DMS153 treated with DMSO at 0.1 percent for 48 hours (cell line): ENCODE measurements around the gene ELOB.
"Not testable (repeated sequence)": the region's sequence is repeated elsewhere in the genome, so short reads cannot be mapped to it uniquely, and the experiment has no call there.

Experiments
- DNase-seq: peaks from one replicate; lab custom pipeline; 2025; ENCODE audit not compliant: unreplicated experiment; lab: John Stamatoyannopoulos, UW

The ELOB gene

GRCh38 chr16:2724088-2724676 lies 52.9 kb downstream of the ELOB start:
- DNase-seq, result no peak

- DNase-seq, result not testable (repeated sequence)
These were observed 55.4 kb downstream of the ELOB start for GRCh38 chr16:2721634-2722173.
